K562 (cell line): ENCODE data around the gene IPO9.
A peak's percentile ranks its signal among the peaks of the same experiment; 100 is the strongest.

Source experiments
- DNMT1 ChIP-seq: fragments of 450-650 bp; IDR thresholded peaks from 2 replicates; pipeline ENCODE4 v1.6.1; 2016; ENCODE audit warnings: antibody characterized with exemption, mild to moderate bottlenecking
- ESRRA ChIP-seq: fragments of 450-650 bp; IDR thresholded peaks from 2 replicates; pipeline ENCODE4 v1.6.1; 2014; ENCODE audit warnings: low read depth, mild to moderate bottlenecking, moderate library complexity, borderline replicate concordance
- FOS ChIP-seq: IDR thresholded peaks from 3 replicates; pipeline ENCODE4 v1.6.1; 2011; ENCODE audit not compliant: insufficient read length; ENCODE audit errors: extremely low read depth
- FOSL1 ChIP-seq: fragments of 200-800 bp; sonication (Bioruptor generic); conservative IDR thresholded peaks from 2 replicates; pipeline ENCODE4 v1.6.1; 2016; ENCODE audit warnings: missing genetic modification characterization, missing compliant biosample characterization
- MBD2 ChIP-seq: sonication (generic); IDR thresholded peaks from 2 replicates; pipeline ENCODE4 v1.6.1; 2016; ENCODE audit warnings: low read depth, borderline replicate concordance
- MYNN ChIP-seq, 2 experiments: sonication (generic); formaldehyde crosslinking in 1 of 2; IDR thresholded peaks; 2 replicates each; pipeline versions ENCODE4 v1.5.0 to v1.6.1; 2016 to 2020; ENCODE audit warnings: antibody characterized with exemption in 1 of 2, missing genetic modification reagents in 1 of 2
- POLR2AphosphoS5 ChIP-seq: IDR thresholded peaks from 2 replicates; pipeline ENCODE4 v1.6.1; 2011; ENCODE audit warnings: mild to moderate bottlenecking, low read depth, low read length, moderate library complexity; ENCODE audit not compliant: control insufficient read depth, insufficient read depth
- POLR2H ChIP-seq: IDR thresholded peaks from 2 replicates; pipeline ENCODE4 v1.6.1; 2016; ENCODE audit warnings: missing genetic modification characterization, low read depth, mild to moderate bottlenecking, control low read depth, missing compliant biosample characterization, moderate library complexity
- RCOR1 ChIP-seq, 2 experiments: IDR thresholded peaks; 2 replicates each; pipeline ENCODE4 v1.6.1; 2012; ENCODE audit warnings: low read depth in 2 of 2, low read length in 2 of 2, borderline replicate concordance in 1 of 2, improper control_type of control experiment in 1 of 2
- REST ChIP-seq, 2 experiments: fragments of 450-650 bp; formaldehyde crosslinking in 1 of 2; IDR thresholded peaks; 2 replicates each; pipeline versions ENCODE4 v1.4.0 to v1.6.1; 2014 to 2020; ENCODE audit warnings: mild to moderate bottlenecking in 2 of 2, borderline replicate concordance in 1 of 2, low read depth in 1 of 2
- SNRNP70 ChIP-seq: fragments of 200-400 bp; formaldehyde crosslinking; optimal IDR thresholded peaks from 2 replicates; pipeline ENCODE3; 2017; ENCODE audit warnings: low read depth, low read length
- ZNF232 ChIP-seq: sonication (generic); formaldehyde crosslinking; IDR thresholded peaks from 2 replicates; pipeline ENCODE4 v1.8.0; 2022; ENCODE audit warnings: mild to moderate bottlenecking, missing genetic modification reagents

DNA sequence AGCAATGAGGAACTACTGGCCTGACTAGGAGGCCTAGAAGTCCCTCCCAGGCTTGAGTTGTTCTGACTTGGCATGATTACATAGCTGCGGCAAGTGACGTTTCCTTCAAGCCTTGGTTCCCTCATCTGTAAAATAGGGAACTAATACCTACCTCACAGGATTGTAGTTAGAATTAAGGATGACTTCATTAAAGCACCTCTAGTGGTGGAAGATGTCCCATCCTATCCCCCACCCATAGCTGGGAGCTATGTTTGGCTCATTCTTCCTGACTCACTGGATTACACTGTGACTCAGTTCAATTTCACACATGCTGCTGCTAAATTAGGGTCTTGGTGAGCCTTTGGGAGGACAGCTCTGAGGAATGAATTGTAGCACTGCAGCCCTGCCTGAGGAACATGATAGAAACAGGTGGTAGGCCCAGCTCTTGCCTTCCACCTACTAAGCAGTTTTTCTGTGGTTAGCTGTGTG, 53.7 kb downstream of the IPO9 start:
- TF ChIP-seq RCOR1 (IDR thresholded peaks at IDR 0.05; ENCODE audit: borderline replicate concordance in 1 of 2, low read depth in 2 of 2, low read length in 2 of 2): 0 out of 4 replicates have a peak, but pooled peaks of 1 of the 2 experiments have one; percentile 9
- no peak for TF ChIP-seq POLR2AphosphoS5
- no peak for TF ChIP-seq ESRRA
- no peak for TF ChIP-seq ZNF232 (CRISPR knock-in tag)
- TF ChIP-seq POLR2H (tag): no peak
- no peak for TF ChIP-seq DNMT1
- TF ChIP-seq REST (IDR thresholded peaks at IDR 0.05; ENCODE audit: borderline replicate concordance): no peak
- no peak for TF ChIP-seq REST (CRISPR knock-in tag; IDR thresholded peaks at IDR 0.05; ENCODE audit: low read depth)
- 0 out of 2 replicates have a peak, but pooled peaks have one; percentile 46 for TF ChIP-seq MYNN (IDR thresholded peaks at IDR 0.05)
- TF ChIP-seq MYNN (CRISPR knock-in tag; IDR thresholded peaks at IDR 0.05): no peak
- TF ChIP-seq MBD2: no peak
- no peak for TF ChIP-seq SNRNP70
- no peak; the same call in 1 of the 2 replicates for TF ChIP-seq FOSL1 (tag)
- no peak for TF ChIP-seq FOS
